Measurements from ENCODE around the gene NT5DC2. TPM values are rescaled to one million over a fixed set of nuclear protein-coding genes. Genes with fewer than 3 reads are reported as not detected.

NT5DC2 gene
- total and polyA plus RNA-seq, 10 of the 15 experiments (the other 5 are each of a cell fraction or from before 2014, with no cell fraction given) = 21.6 to 135 (median 66.8) TPM

GRCh38 chr3:52506266-52506966 lies 27.2 kb downstream of the NT5DC2 start:
- ATAC-seq (no peak), FAIRE-seq (no peak), DNase-seq (ENCODE audit: low read depth, low spot score) (no peak)
- ChIA-PET RAD21 (ENCODE audit: unreplicated experiment) (no interaction called here), SMC1A (ENCODE audit: uncharacterized antibody, unreplicated experiment) (no interaction called here), POLR2A (no interaction called here), CTCF (no interaction called here)
- Histone ChIP-seq H3K79me2 (ENCODE audit: control insufficient read depth, insufficient read depth, low read length) (no peaks in the 10 kb centered on the region), H3K4me2 (ENCODE audit: control insufficient read depth, insufficient read depth) (no peak overlapping the region), H3K4me1 (ENCODE audit: control insufficient read depth, insufficient read depth, low read length) (no peaks in the 10 kb centered on the region), H3K9me3 (replicated peaks; ENCODE audit: control insufficient read depth, insufficient read depth, low read length) (no peaks in the 10 kb centered on the region), H3K27me3 (replicated peaks in 1 of 2; ENCODE audit: control insufficient read depth in 2 of 2, insufficient read depth in 2 of 2, low read length in 1 of 2) (no peaks in the 10 kb centered on the region), H3K27ac (ENCODE audit: control insufficient read depth, insufficient read depth) (no peak overlapping the region), H3K4me3 (no peak overlapping the region), H3K36me3 (ENCODE audit: control insufficient read depth in 2 of 2, insufficient read depth in 2 of 2, low read length in 1 of 2) (no peaks in the 10 kb centered on the region), H3K9ac (ENCODE audit: control insufficient read depth, insufficient read depth, low read length) (no peak overlapping the region), H2AFZ (ENCODE audit: control insufficient read depth, low read depth, low read length) (no peak overlapping the region), H4K20me1 (ENCODE audit: control insufficient read depth, insufficient read depth) (no peaks in the 10 kb centered on the region)
- TF ChIP-seq SP1 (IDR thresholded peaks at IDR 0.05; ENCODE audit: low read depth, low read length) (no peak), KAT2A (conservative IDR thresholded peaks at IDR 0.05; ENCODE audit: control insufficient read depth, low read depth, low read length) (no peak), MLLT1 (IDR thresholded peaks at IDR 0.05) (no peak), MTA3 (IDR thresholded peaks at IDR 0.05; ENCODE audit: borderline replicate concordance, low read length) (no peak), SREBF1 (IDR thresholded peaks at IDR 0.05; ENCODE audit: low read length) (no peak), JUND (IDR thresholded peaks at IDR 0.05; ENCODE audit: low read depth, low read length) (no peak), MYC (IDR thresholded peaks at IDR 0.05; ENCODE audit: insufficient read depth, insufficient read length, insufficient replicate concordance, low read length, severe bottlenecking) (no peak), JUNB (IDR thresholded peaks at IDR 0.05) (no peak), E2F4 (IDR thresholded peaks at IDR 0.05; ENCODE audit: low read depth, low read length) (no peak), ATF3 (IDR thresholded peaks at IDR 0.05; ENCODE audit: borderline replicate concordance, extremely low read depth, low read depth, low read length) (no peak), TCF3 (IDR thresholded peaks at IDR 0.05; ENCODE audit: borderline replicate concordance, insufficient read depth, low read depth, low read length) (no peak)
- WGBS (ENCODE audit: insufficient coverage, insufficient replicate concordance, low lambda C conversion rate, missing lambda C conversion rate) = 51% methylated on average over 27 of the region's 27 CpGs
- in situ Hi-C loops (cut with MboI) = no loop called here
- no TSS peak for BruUV-seq (replicated peaks)
- intact Hi-C loops (cut with micrococcal nuclease; ENCODE audit: unreplicated experiment) = no loop called here
